NK-92 (cell line): ENCODE results near the gene IGFBP4.
"Not testable (repeated sequence)": the region's sequence is repeated elsewhere in the genome, so short reads cannot be mapped to it uniquely, and the experiment has no call there.

Experiments
- DNase-seq: peaks from one replicate; lab custom pipeline; 2025; ENCODE audit not compliant: unreplicated experiment; lab: John Stamatoyannopoulos, UW

IGFBP4 gene

DNA sequence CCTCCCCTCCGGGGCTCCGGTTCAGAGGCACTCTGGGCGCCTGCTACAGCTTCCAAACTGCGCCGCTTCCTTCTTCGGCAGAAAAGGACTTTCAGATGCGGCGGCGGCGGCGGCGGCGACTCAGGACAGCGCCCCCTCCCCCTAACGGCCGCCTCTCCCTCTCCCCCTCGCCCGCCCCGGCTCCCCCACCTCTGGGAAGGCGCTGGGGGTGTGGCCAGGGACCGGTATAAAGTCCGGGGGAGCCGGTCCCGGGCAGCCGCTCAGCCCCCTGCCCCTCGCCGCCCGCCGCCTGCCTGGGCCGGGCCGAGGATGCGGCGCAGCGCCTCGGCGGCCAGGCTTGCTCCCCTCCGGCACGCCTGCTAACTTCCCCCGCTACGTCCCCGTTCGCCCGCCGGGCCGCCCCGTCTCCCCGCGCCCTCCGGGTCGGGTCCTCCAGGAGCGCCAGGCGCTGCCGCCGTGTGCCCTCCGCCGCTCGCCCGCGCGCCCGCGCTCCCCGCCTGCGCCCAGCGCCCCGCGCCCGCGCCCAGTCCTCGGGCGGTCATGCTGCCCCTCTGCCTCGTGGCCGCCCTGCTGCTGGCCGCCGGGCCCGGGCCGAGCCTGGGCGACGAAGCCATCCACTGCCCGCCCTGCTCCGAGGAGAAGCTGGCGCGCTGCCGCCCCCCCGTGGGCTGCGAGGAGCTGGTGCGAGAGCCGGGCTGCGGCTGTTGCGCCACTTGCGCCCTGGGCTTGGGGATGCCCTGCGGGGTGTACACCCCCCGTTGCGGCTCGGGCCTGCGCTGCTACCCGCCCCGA lies at the start of gene IGFBP4:
Gene IGFBP4 (plus strand): TSS at position 255 of the 792 bp plus-strand sequence. CDS start 286 bp downstream, at position 541.
- no peak for DNase-seq

DNA sequence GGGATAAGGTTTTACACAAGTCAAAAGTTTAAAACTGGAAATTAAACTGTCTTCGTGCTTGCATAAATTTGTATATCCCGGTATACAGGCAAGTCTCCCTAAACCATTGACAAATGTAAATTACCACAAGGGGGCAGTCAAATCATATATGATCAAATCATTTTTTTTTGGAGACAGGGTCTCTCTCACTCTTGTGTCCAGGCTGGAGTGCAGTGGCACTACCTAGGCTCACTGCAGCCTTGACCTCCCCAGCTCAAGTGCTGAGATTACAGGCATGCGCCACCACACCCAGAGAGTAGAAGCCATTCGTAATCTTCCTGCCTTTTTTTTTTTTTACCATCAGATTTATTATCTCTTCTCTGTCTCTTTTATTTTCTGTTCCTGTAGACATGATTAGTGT lies 44.1 kb upstream of the IGFBP4 start:
- no peak for DNase-seq

- DNase-seq = no peak
These were observed 40.6 kb upstream of the IGFBP4 start for GRCh38 chr17:40402668-40403067.

DNA sequence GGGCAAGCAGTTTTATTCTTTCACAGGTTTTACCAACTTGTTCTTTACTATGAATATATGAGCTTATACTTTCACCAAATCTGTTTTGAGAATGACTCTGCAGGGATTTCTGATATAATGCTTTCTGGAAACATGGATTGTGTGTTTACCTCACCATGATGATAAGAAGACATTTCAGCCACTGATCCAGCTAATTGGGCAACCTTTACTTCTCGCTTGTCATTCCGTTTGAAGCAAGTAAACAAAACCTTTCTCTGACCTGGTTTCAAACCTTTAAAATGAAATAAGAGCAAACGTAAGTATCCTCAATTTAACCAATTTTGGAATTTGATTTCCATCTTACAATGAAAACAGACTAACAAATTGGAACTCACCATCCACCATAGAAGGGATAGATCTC lies 39.2 kb upstream of the IGFBP4 start:
- DNase-seq = no peak

DNA sequence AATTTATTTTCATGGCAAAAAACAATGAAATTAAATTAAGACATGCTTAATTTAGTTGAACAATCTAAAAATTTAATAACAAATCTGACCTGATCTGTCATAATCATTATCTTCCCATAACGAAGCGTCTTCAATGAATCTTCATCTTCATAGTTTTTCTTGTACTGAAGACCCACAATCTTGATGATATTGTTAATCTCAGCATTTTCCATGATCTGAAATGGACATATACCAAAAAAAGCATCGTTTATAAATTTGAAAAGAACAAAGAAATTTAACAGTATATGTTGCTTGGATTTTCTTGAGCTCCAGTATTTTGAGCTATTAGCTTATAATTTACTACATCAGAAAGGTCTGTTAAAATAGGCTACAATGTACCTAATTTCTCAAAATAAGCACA lies 35.8 kb upstream of the IGFBP4 start:
- no peak for DNase-seq

- DNase-seq = not testable (repeated sequence)
These were observed 33.7 kb upstream of the IGFBP4 start for GRCh38 chr17:40409540-40409939.

GRCh38 chr17:40410082-40410481 lies 33.2 kb upstream of the IGFBP4 start:
- DNase-seq = no peak

DNA sequence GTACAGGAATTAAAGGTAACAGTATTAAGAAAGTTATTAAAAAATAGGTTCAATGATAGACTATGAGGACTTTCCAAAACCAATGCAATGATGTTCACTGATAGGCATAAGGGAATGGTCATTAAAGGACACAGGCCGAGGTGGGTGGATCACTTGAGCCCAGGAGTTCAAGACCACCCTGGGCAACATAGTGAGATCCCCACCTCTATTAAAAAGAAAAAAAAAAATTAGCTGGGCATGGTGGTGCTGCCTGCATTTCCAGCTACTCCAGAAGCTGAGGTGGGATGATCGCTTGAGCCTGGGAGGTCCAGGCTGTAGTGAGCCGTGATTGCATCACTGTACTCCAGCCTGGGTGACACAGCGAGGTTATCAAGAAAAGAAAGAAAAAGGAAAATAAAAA lies 31.4 kb upstream of the IGFBP4 start:
- DNase-seq = no peak

DNA sequence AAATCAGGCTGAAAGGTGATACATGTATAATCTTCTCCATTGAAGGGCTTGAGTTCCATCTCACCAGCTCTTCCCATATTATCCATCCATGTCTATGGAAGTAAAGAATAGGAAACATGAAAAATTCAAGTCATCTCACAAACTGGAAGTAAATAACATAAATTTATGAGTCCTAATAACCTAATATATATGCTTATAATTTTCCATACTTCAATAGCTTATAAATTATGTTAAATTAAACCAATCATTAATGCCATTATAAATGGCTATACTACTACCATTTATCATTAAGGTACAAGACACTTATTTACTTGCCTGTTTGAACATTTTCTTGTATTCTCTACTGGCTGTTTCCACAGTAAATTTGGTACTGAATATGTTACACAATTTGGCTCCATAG lies 30.4 kb upstream of the IGFBP4 start:
- no peak for DNase-seq

GRCh38 chr17:40414312-40414711 lies 28.9 kb upstream of the IGFBP4 start:
- not testable (repeated sequence) for DNase-seq

- DNase-seq = no peak
These were observed 27.9 kb upstream of the IGFBP4 start for GRCh38 chr17:40415390-40415789.

DNA sequence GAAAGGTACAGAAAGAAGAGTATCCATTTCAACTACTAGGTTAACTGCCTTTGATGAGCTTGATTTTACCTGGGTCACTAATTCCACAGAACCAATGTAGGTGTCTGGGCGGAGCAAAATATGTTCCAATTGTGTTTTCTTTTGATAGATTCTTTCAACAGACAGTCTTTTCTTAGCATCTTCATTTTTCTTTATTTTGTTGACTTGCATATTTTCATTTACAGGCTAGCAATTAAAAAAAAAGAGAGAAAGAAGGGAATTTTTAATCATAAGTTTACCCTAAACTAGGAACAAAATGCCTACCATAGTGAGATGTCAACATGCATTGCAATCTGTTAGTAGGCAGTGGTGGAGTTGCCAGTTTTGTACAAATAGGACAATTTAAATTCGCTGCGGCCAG lies 26.6 kb upstream of the IGFBP4 start:
- DNase-seq = no peak

DNA sequence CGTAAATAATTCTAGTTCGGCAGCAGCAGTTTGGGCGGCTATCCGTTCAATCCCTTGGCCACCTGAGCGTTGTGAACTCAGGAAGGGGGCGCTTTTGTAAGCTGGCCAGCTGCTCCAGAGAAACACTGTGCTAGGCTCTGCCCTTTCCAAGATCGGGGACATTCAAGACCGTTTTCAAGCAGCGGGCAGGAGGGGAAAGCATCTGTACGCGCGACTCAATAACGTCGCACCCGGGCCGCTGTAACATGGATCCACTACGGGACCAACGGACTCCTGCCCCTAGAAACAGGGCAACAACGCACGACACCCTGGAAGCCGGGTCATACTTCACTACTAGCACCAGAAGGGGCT lies 26.0 kb upstream of the IGFBP4 start:
- no peak for DNase-seq

DNA sequence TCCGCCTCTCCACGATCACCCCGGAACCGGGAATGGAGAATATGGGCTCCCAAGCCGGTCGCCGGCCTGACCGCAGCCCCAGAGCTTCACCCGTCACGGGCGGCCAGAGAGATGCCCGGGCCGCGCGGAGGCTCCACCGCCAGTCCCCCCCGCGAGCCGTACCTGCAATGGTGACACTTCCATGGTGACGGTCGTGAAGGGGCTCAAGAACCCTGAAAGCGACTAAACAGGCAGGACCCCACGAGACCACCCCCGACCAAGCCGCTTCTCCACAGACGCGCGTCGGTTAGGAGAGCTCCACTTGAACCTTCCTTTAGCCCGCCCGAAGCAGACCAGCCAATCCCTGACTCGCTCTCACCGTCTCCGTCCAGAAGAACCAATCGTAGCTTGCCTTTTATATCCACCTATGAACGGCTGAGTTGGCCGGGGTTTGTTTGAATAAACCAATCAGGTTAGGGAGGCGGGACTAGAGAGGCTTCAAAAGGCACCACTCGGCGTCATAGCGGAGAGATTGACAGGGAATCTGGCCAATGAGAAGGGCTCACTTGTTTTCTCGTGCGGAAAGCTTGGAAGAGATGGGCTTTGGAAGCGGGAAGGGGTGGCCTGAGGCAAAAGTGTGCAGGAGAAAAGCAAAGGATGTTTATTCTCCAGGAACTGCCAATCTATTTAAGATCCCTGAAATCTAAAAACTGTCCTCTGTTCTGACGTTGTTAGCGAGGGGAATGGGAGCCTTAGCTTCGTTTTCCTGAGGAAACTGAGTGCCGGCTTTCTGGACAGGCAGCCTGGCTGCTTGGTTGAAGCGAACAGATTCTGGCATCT lies 25.4 kb upstream of the IGFBP4 start, which contains the start of gene TOP2A:
Gene TOP2A (minus strand): TSS at position 288 of the 819 bp plus-strand sequence. CDS start 105 bp downstream, at position 183.
- DNase-seq = peak; percentile 88

DNA sequence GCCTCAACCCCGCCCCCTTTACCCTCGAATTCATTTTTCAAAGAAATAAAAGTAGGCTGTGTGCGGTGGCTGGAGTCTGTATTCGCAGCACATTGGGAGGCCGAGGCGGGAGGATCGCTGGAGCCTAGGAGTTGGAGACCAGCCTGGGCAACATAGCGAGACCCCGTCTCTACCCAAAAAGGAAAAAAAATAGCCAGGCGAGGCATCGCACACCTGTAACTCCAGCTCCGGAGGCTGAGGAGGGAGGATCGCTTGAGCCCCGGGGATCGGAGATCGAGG lies 24.9 kb upstream of the IGFBP4 start:
- no peak for DNase-seq

- no peak for DNase-seq
These were observed 23.5 kb upstream of the IGFBP4 start for GRCh38 chr17:40419559-40420331.

DNA sequence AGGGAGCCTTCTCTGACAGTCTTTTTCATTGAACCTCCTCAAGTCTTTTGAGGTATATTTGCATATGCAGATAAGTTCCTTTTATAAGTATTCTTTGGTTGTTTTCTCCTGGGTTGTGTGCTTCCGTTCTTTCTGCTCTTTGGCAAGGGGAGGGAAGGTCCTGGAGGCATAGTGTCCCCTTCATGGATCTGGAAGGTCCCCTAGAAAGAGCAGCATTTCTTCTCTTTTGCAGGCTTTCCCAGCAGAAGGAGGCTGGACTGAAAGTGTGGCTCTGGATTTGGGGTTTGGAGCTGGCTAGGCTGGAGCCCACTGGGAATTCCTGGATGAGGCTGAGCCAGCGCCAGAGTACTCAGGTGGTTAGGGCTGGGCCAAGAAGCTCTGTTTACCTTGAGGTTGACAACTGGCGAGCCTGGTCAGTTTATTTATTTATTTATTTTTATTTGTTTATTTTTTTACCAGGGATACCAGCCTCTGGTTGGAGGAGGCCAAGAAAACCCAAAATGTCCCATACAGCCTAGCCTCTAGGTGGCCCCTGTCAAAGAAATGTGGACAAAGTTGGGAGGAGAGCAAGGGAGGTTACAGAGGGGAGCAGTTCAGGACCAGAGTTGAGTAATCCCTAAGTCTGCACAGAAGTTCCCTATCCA lies 20.1 kb upstream of the IGFBP4 start:
- no peak for DNase-seq

DNA sequence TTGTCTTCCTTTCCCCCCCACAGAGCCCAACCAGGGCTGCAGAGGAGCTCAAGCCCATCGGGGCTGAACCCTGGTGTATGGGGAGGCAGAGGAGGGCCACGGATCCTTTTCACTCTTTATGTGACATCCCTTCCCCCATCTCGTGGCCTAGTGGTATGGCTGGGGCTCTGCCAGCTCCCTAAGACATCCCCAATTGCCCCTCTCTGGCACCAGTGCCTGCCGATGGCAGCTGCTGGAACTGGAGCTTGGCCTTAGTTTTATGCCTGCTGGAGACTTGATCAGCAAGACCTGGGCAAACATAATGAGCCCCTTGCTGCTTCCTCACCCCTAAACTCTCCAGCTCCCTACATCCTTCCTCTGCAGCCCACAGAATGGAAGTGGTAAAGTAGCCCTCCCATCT lies 17.5 kb upstream of the IGFBP4 start:
- no peak for DNase-seq

DNA sequence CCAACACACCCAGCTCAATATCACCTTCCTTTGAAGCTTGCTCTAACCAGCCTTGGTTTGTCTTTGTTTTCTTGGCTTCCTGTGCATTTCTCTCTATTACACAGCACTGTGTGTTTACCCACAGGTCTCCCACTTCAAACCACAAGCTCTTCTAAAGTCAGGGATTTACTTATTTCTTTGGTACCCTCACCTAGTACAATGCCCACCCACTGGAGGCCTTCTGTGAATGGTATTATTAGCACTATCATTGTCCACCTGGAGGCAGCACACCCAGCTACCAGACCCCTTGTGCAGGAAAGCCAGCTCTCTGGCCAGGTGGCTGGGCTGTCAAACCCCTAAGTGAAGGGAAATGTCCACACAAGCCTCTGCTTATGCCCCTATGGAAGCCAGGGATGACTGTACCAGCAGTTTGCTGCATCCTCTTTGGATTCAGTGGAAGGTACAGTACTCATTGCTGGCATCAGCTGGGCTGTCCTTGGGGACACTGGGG lies 16.2 kb upstream of the IGFBP4 start:
- no peak for DNase-seq

- DNase-seq = no peak
These were observed 12.7 kb upstream of the IGFBP4 start for GRCh38 chr17:40430272-40431230.
